Left ventricle myocardium inferior (tissue), 1 donor: Measurements from ENCODE around the gene ZNF579. TPM values are rescaled to one million over a fixed set of nuclear protein-coding genes. Genes with fewer than 3 reads are reported as not detected.
A peak's percentile ranks its signal among the peaks of the same experiment; 100 is the strongest.

Experiments
- DNase-seq: peaks from one replicate; pipeline ENCODE4 v3.0.0-alpha.2; 2020
- H3K27ac ChIP-seq: fragments of 200-600 bp; replicated peaks from 2 replicates; pipeline ENCODE4 v1.8.0; 2021
- H3K27me3 ChIP-seq: fragments of 200-600 bp; 2 replicates; pipeline ENCODE4 v1.8.0; 2021; ENCODE audit warnings: low read depth
- H3K36me3 ChIP-seq: fragments of 200-600 bp; 2 replicates; pipeline ENCODE4 v1.8.0; 2021
- H3K4me1 ChIP-seq: fragments of 200-600 bp; 2 replicates; pipeline ENCODE4 v1.8.0; 2021
- H3K4me3 ChIP-seq: fragments of 200-600 bp; 2 replicates; pipeline ENCODE4 v1.8.0; 2021; ENCODE audit warnings: mild to moderate bottlenecking, moderate library complexity
- H3K9me3 ChIP-seq: fragments of 200-600 bp; replicated peaks from 2 replicates; pipeline ENCODE4 v1.8.0; 2021
- intact Hi-C: fragments of 100-400 bp; cut with micrococcal nuclease; formaldehyde crosslinking; loops from one replicate; pipeline ENCODE4 v1.11.0; 2022
- total RNA-seq: library from RNA; stranded (reverse); fragmentation: NEBNext Ultra II Directional; extraction: Animal tissue kit (Norgen Biotek cat#: 25700); gene quantifications from one replicate; pipeline ENCODE4 v1.2.1, GENCODE V29; 2021
- TF ChIP-seq, protein P1 (sequence below): fragments of 200-600 bp; IDR thresholded peaks from 2 replicates; pipeline ENCODE4 v1.8.0; 2021; ENCODE audit warnings: antibody characterized with exemption, mild to moderate bottlenecking, borderline replicate concordance
- donor health status: DM: no; HTN: yes; CAD: no; lungs with severe emphysema.

The ZNF579 gene
- total RNA-seq, 1 donor from 2014 or later, result 11.5 TPM

- peak overlapping the region; percentile 88 for H3K27ac ChIP-seq
These were observed 28.7 kb upstream of the ZNF579 start for GRCh38 chr19:55609326-55609725.

GRCh38 chr19:55606817-55607216, 26.2 kb upstream of the ZNF579 start:
- TF ChIP-seq, protein P1, sequence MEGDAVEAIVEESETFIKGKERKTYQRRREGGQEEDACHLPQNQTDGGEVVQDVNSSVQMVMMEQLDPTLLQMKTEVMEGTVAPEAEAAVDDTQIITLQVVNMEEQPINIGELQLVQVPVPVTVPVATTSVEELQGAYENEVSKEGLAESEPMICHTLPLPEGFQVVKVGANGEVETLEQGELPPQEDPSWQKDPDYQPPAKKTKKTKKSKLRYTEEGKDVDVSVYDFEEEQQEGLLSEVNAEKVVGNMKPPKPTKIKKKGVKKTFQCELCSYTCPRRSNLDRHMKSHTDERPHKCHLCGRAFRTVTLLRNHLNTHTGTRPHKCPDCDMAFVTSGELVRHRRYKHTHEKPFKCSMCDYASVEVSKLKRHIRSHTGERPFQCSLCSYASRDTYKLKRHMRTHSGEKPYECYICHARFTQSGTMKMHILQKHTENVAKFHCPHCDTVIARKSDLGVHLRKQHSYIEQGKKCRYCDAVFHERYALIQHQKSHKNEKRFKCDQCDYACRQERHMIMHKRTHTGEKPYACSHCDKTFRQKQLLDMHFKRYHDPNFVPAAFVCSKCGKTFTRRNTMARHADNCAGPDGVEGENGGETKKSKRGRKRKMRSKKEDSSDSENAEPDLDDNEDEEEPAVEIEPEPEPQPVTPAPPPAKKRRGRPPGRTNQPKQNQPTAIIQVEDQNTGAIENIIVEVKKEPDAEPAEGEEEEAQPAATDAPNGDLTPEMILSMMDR, result no peak
- Histone ChIP-seq H3K9me3 (no peaks in the 10 kb centered on the region), H3K4me3 (peak overlapping the region; percentile 89), H3K4me1 (peaks cover 59% of the 10 kb centered on the region), H3K36me3 (peaks cover 18% of the 10 kb centered on the region), H3K27me3 (no peaks in the 10 kb centered on the region), H3K27ac (peak overlapping the region; percentile 98)
- no peak for DNase-seq
- intact Hi-C loops, result loop anchor here (5.0 kb wide), 1 partner anchor 90 kb away; no protein-coding TSS in a partner anchor

More at GRCh38 chr19:55609326-55609725, 28.7 kb upstream of the ZNF579 start:
- peaks cover 68% of the 10 kb centered on the region for H3K4me1 ChIP-seq
- TF ChIP-seq, protein P1, result no peak
- no peak for DNase-seq
- H3K36me3 ChIP-seq, result peaks cover 23% of the 10 kb centered on the region
- no peak overlapping the region for H3K4me3 ChIP-seq
- intact Hi-C loops, result loop anchor here (5.0 kb wide), 1 partner anchor 92 kb away; no protein-coding TSS in a partner anchor
- H3K27me3 ChIP-seq, result no peaks in the 10 kb centered on the region
- H3K9me3 ChIP-seq, result no peaks in the 10 kb centered on the region

- DNase-seq, result no peak
- Histone ChIP-seq H3K27ac (peak overlapping the region; percentile 98), H3K36me3 (peaks cover 18% of the 10 kb centered on the region), H3K4me3 (peak overlapping the region; percentile 89), H3K4me1 (peaks cover 58% of the 10 kb centered on the region), H3K27me3 (no peaks in the 10 kb centered on the region), H3K9me3 (no peaks in the 10 kb centered on the region)
- TF ChIP-seq, protein P1, result no peak
- intact Hi-C loops, result loop anchor here (5.0 kb wide), 1 partner anchor 89 kb away; no protein-coding TSS in a partner anchor
These were observed 25.8 kb upstream of the ZNF579 start for GRCh38 chr19:55606471-55606787.

- TF ChIP-seq, protein P1, result peak; percentile 76
- Histone ChIP-seq H3K27ac (peak within 1 kb of the TSS; percentile 98), H3K27me3 (no peaks in the 10 kb centered on the region), H3K4me1 (peaks cover 58% of the 10 kb centered on the region), H3K9me3 (no peaks in the 10 kb centered on the region), H3K36me3 (peaks cover 18% of the 10 kb centered on the region), H3K4me3 (peak within 1 kb of the TSS; percentile 89)
- peak; percentile 72 for DNase-seq
- intact Hi-C loops, result loop anchor here (5.0 kb wide), 1 partner anchor 89 kb away; no protein-coding TSS in a partner anchor
These were observed 25.2 kb upstream of the ZNF579 start, which contains the start of gene ZNF865 for GRCh38 chr19:55605637-55606470. TSS of gene ZNF865 (plus strand) at chr19:55605647. CDS start at chr19:55613619, 7,972 bp downstream.

DNA sequence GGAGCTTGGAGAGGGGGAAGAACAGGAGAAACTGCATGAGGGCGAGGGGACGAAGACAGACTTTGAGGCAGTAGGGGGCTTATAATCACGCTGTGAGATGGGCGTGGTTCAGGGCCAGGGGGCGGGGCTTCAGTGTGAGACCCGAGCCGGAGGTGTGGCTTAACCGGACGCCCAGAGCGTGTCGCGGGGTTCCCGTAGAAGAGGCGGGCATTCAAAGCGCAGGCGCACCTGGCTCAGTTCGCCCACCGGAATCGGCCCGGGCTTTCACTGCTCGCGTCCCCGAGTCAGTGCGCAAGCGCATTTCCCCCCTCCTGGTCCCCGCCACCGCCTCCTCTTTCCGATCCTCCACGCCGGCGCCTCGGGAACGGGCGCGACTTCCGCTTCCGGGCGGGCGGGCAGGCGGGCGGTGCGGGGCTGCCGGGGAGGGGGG, 24.6 kb upstream of the ZNF579 start:
- peak overlapping the region; percentile 98 for H3K27ac ChIP-seq
- H3K4me3 ChIP-seq, result peak overlapping the region; percentile 89
- no peaks in the 10 kb centered on the region for H3K27me3 ChIP-seq
- peaks cover 58% of the 10 kb centered on the region for H3K4me1 ChIP-seq
- TF ChIP-seq, protein P1, result no peak
- H3K9me3 ChIP-seq, result no peaks in the 10 kb centered on the region
- peak; percentile 97 for DNase-seq
- intact Hi-C loops, result loop anchor here (5.0 kb wide), 1 partner anchor 88 kb away; no protein-coding TSS in a partner anchor
- H3K36me3 ChIP-seq, result peaks cover 14% of the 10 kb centered on the region
